Motor neuron (in vitro differentiated cells): ENCODE results near the gene PLCB1. TPM values are rescaled to one million over a fixed set of nuclear protein-coding genes. Genes with fewer than 3 reads are reported as not detected.
A peak's percentile ranks its signal among the peaks of the same experiment; 100 is the strongest.

ENCODE experiments used
- ATAC-seq, 8 experiments: fragments of 200-7000 bp; cut with Tn5 transposase; replicated peaks in 6 of 8; 2 replicates each; pipeline ENCODE4 v1.8.0; 2021; ENCODE audit warnings: mild to moderate bottlenecking in 8 of 8, moderate library complexity in 8 of 8
- H3K27ac ChIP-seq, 2 donors: fragments of 250-450 bp; sonication (Bioruptor Pico); 2 replicates each; pipeline ENCODE4 v1.9.0; 2021; ENCODE audit warnings: antibody characterized with exemption in 2 of 2, mild to moderate bottlenecking in 2 of 2, moderate library complexity in 1 of 2
- H3K4me1 ChIP-seq, 2 donors: fragments of 250-450 bp; sonication (Bioruptor Pico); replicated peaks in 1 of 2; 2 replicates each; pipeline ENCODE4 v1.6.1; 2021; ENCODE audit warnings: antibody characterized with exemption in 2 of 2, mild to moderate bottlenecking in 2 of 2, moderate library complexity in 1 of 2
- H3K4me3 ChIP-seq, 5 donors: fragments of 250-450 bp; sonication (Bioruptor Pico); 2 replicates each; pipeline ENCODE4 v1.9.0; 2021; ENCODE audit warnings: antibody characterized with exemption in 5 of 5, mild to moderate bottlenecking in 5 of 5, moderate library complexity in 4 of 5
- WGBS, 10 experiments: fragments of 450-650 bp; shearing (Covaris generic); methylation state at CpG; one replicate each; pipeline ENCODE4 v1.0.0; 2022; 5-methylcytosine and 5-hydroxymethylcytosine counted together
- in situ Hi-C, 9 experiments: fragments of 400-800 bp; cut with MboI; loops; one replicate each; pipeline ENCODE4 v1.15.0; 2021; ENCODE audit warnings: low sequenced_read_pairs in 9 of 9, low pct_unique_long_range_greater_than_20kb in 2 of 9; ENCODE audit not compliant: unreplicated experiment in 9 of 9
- total RNA-seq, 8 experiments: library from RNA; unstranded; fragments of 300-600 nt; gene quantifications; 2 replicates each; pipeline versions ENCODE4 v1.2.3 to v1.2.4, GENCODE V29; 2022

The PLCB1 gene
- total RNA-seq, 8 experiments from 2014 or later = 7.7 to 65.5 (median 36.2) TPM

- H3K4me3 ChIP-seq = no peak overlapping the region
- in situ Hi-C loops = no loop called here
- WGBS, 10 experiments = 67 to 100% (median 93%) methylated on average over 1 of the region's 1 CpG; no CpG with 5 or more reads in 4 of the 10 experiments
- H3K4me1 ChIP-seq = peaks cover 6 to 8% of the 10 kb centered on the region in 2 donors
- no peak overlapping the region for H3K27ac ChIP-seq
- ATAC-seq = no peak
Observed at GRCh38 chr20:8118039-8118438, 14.0 kb upstream of the PLCB1 start.

DNA sequence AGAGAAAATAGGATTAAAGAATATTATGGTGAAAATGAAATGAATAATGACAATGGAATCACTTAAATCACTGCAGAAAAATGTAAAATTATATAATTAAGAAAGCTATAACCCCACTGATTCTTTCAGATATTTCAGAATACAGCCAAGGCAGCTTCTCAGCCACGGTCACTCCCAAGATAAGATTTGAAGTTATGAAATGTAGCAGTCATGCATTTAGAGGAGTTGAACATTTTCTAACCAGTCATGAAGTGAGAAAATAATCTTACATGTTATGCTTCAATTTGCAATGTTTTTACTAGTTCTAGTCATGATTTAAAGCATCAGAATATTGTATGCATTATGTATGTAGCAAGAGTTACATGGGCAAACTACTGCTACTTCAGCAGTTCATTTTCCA is 13.3 kb upstream of the PLCB1 start:
- ATAC-seq = peak in 1 of 8 experiments; percentile 16
- in situ Hi-C loops = no loop called here
- peaks cover 6 to 8% of the 10 kb centered on the region in 2 donors for H3K4me1 ChIP-seq
- 13 to 100% (median 87%) methylated on average over 1 of the region's 1 CpG; no CpG with 5 or more reads in 1 of the 10 experiments for WGBS, 10 experiments
- H3K27ac ChIP-seq = no peak overlapping the region
- no peak overlapping the region for H3K4me3 ChIP-seq

DNA sequence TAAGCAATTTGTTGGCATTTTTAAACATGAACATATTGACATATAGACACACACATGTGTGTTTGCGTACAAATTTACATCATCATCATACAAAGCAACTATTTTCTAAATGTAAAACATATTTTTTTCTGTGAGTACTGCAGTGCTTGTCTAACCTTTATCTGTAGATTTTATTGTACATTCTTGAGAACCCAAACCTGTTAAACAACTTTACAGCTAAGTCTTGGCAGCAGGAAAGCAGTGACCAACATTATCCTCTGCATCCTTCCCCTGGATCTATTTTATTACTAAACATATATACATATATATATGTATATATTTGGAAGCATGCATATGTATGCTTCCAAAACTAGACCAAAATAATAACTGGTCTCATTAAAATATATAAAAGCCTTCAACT is 10.4 kb upstream of the PLCB1 start:
- in situ Hi-C loops = no loop called here
- no peak for ATAC-seq
- Histone ChIP-seq H3K27ac (no peak overlapping the region), H3K4me3 (no peak overlapping the region), H3K4me1 (peaks cover 0 to 5% of the 10 kb centered on the region in 2 donors)
- WGBS, 10 experiments = 86 to 100% (median 100%) methylated on average over 1 of the region's 1 CpG; no CpG with 5 or more reads in 2 of the 10 experiments

DNA sequence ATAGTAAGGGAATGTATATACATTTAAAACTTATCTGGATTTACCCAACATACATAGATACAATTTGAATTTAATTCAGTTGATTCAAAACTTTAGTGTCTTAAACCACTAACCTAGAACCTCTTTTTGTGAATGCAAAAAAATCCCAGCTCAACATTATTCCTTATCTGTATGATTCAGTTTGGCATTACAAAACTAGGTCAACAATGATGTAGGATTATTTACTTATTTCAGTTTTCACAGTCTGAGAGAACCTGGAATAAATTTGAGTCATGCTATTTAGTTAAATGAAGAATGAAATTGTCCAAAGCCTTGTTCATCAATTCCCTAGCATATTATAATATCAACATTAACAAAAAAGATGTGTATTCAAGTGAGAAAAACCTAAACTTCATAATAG is 7.4 kb upstream of the PLCB1 start:
- in situ Hi-C loops = loop anchor here in 3 of 9 experiments (25.0 kb wide), 2 partner anchors 263 to 588 kb away; no protein-coding TSS in a partner anchor
- no peak overlapping the region for H3K27ac ChIP-seq
- H3K4me3 ChIP-seq = no peak overlapping the region
- ATAC-seq = no peak
- peaks cover 0 to 27% of the 10 kb centered on the region in 2 donors for H3K4me1 ChIP-seq

- ATAC-seq = no peak
- in situ Hi-C loops = loop anchor here in 3 of 9 experiments (25.0 kb wide), 2 partner anchors 261 to 586 kb away; no protein-coding TSS in a partner anchor
- no peak overlapping the region for H3K27ac ChIP-seq
- 60 to 100% (median 92%) methylated on average over 1 to 4 of the region's 4 CpGs; no CpG with 5 or more reads in 2 of the 10 experiments for WGBS, 10 experiments
- H3K4me1 ChIP-seq = peaks cover 0 to 27% of the 10 kb centered on the region in 2 donors
- H3K4me3 ChIP-seq = no peak overlapping the region
Observed at GRCh38 chr20:8126181-8126580, 5.9 kb upstream of the PLCB1 start.

DNA sequence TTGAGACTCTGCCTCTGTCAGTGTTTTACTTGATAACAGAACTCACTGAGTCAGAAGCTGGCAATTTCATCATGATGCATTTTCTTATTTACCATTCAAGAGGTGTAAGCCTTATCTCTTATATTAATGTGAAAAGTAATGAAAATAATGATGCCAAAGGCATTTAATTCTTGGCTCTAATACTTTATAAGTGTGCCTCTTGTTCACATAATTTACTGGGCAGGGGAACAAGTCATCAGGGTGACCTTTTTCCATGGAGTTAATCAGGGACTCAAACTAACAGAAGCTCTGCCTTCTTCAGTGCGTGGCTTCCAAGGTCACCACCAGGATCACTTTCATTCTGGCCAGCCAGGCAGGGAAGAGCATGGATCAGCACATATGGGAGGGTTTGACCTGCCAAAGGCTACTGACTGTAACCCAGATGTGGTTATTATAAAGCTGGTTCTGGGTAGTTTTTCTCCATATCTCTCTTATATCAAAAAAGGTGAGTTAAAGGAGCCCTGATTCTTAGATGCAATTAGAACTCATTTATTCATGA is 5.2 kb upstream of the PLCB1 start:
- Histone ChIP-seq H3K27ac (no peak overlapping the region), H3K4me1 (peaks cover 0 to 27% of the 10 kb centered on the region in 2 donors), H3K4me3 (no peak overlapping the region)
- WGBS, 10 experiments = 67 to 100% (median 78%) methylated on average over 1 of the region's 1 CpG; no CpG with 5 or more reads in 5 of the 10 experiments
- in situ Hi-C loops = loop anchor here in 3 of 9 experiments (25.0 kb wide), 2 partner anchors 260 to 585 kb away; no protein-coding TSS in a partner anchor
- no peak for ATAC-seq

- Histone ChIP-seq H3K27ac (no peak overlapping the region), H3K4me3 (no peak overlapping the region), H3K4me1 (peaks cover 0 to 27% of the 10 kb centered on the region in 2 donors)
- in situ Hi-C loops = loop anchor here in 3 of 9 experiments (25.0 kb wide), 2 partner anchors 260 to 585 kb away; no protein-coding TSS in a partner anchor
- no peak for ATAC-seq
- 76 to 99% (median 87%) methylated on average over 5 to 6 of the region's 6 CpGs; no CpG with 5 or more reads in 2 of the 10 experiments for WGBS, 10 experiments
Observed at GRCh38 chr20:8127553-8128255, 4.4 kb upstream of the PLCB1 start.

GRCh38 chr20:8128291-8129060 is 3.6 kb upstream of the PLCB1 start:
- H3K27ac ChIP-seq = no peak overlapping the region
- H3K4me1 ChIP-seq = peaks cover 2 to 31% of the 10 kb centered on the region in 2 donors
- no peak for ATAC-seq
- WGBS, 10 experiments = 0 to 70% (median 38%) methylated on average over 1 to 4 of the region's 5 CpGs; no CpG with 5 or more reads in 3 of the 10 experiments
- H3K4me3 ChIP-seq = no peak overlapping the region
- in situ Hi-C loops = loop anchor here in 3 of 9 experiments (25.0 kb wide), 2 partner anchors 259 to 584 kb away; no protein-coding TSS in a partner anchor

GRCh38 chr20:8129211-8129976 is 2.7 kb upstream of the PLCB1 start:
- in situ Hi-C loops = loop anchor here in 3 of 9 experiments (25.0 kb wide), 2 partner anchors 258 to 583 kb away; no protein-coding TSS in a partner anchor
- 63 to 93% (median 81%) methylated on average over 2 to 6 of the region's 6 CpGs for WGBS, 10 experiments
- Histone ChIP-seq H3K4me1 (peaks cover 11 to 40% of the 10 kb centered on the region in 2 donors), H3K27ac (no peak overlapping the region), H3K4me3 (no peak overlapping the region)
- no peak for ATAC-seq

- Histone ChIP-seq H3K4me1 (peaks cover 13 to 41% of the 10 kb centered on the region in 2 donors), H3K4me3 (peak overlapping the region in 2 of 5 donors; percentile 73 to 82), H3K27ac (no peak overlapping the region)
- WGBS, 10 experiments = 78 to 92% (median 88%) methylated on average over 2 to 8 of the region's 8 CpGs; no CpG with 5 or more reads in 1 of the 10 experiments
- no peak for ATAC-seq
- in situ Hi-C loops = loop anchor here in 3 of 9 experiments (10.0 to 25.0 kb wide), 3 partner anchors 256 to 594 kb away; no protein-coding TSS in a partner anchor
Observed at GRCh38 chr20:8130840-8131526, 1.1 kb upstream of the PLCB1 start.

DNA sequence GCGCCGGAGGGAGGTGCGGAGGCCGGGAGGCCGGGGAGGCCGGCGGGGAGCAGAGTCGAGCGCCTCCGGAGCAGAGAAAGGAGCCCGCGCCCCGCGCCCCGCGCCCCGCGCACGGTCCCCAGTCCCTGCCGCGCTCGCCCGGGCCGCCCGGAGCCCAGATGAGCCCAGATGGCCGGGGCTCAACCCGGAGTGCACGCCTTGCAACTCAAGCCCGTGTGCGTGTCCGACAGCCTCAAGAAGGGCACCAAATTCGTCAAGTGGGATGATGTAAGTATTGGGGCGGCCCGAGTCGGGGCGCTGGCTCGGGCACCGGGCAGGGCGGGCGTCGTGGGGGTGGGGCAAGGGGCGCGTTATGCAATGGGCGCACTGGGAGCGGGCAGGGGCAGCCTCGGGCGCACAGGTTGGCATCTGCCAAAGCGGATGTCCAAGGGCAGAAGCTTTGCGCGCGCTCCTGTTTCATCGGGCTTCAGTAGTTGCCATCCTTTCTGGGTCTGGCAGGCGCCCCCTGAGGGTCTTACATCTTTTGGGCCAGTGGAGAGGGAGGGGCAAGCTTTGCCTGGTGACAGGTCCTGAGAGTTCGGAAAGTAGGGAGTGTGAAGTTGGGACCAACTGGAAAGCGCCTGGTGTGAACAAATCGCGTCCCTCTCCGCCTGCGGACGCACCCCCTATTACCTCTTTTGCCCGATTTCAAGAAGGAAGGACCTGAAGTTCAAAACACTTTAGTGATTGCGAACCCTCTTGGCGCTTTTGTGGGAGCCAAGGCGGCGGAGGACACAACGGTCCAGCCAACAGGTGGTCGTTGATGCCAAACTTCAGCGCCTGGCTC is 631 bp downstream of the PLCB1 start:
- peak overlapping the region; percentile 16 to 52 for H3K27ac ChIP-seq
- peak overlapping the region; percentile 46 to 82 (median 64) for H3K4me3 ChIP-seq
- ATAC-seq = peak in 4 of 8 experiments; percentile 50 to 65 (median 56)
- peaks cover 13 to 26% of the 10 kb centered on the region in 2 donors for H3K4me1 ChIP-seq
- whole genome bisulfite sequencing, 10 experiments = 0 to 42% (median 38%) methylated on average over 2 to 9 of the region's 68 CpGs; no CpG with 5 or more reads in 4 of the 10 experiments
- in situ Hi-C loops = loop anchor here in 3 of 9 experiments (10.0 to 25.0 kb wide), 3 partner anchors 255 to 592 kb away; no protein-coding TSS in a partner anchor
